SK-N-SH (cell line): ENCODE results near the gene C19orf47. TPM values are rescaled to one million over a fixed set of nuclear protein-coding genes. Genes with fewer than 3 reads are reported as not detected.

Experiments
- CTCF ChIA-PET: fragments of 300-600, 350-600 bp; formaldehyde crosslinking; extraction: SDS; loops from one replicate; lab custom pipeline; 2021; lab: Yijun Ruan, JAX
- POLR2A ChIA-PET: fragments of 350-600 bp; sonication (Branson Sonifier 250); formaldehyde crosslinking; extraction: SDS; loops from one replicate; lab custom pipeline; 2020; ENCODE audit warnings: antibody characterized with exemption, inconsistent platforms; lab: Yijun Ruan, JAX
- DNase-seq: peaks from one replicate; pipeline ENCODE4 v3.0.0; 2012
- H2AFZ ChIP-seq: fragments of 200-600 bp; sonication (generic); 2 replicates; pipeline ENCODE4 v1.8.1; 2016; ENCODE audit warnings: antibody characterized with exemption, mild to moderate bottlenecking, low read depth
- H3F3A ChIP-seq: fragments of 200-600 bp; sonication (generic); replicated peaks from 2 replicates; pipeline ENCODE3; 2016; ENCODE audit warnings: antibody characterized with exemption, mild to moderate bottlenecking; ENCODE audit not compliant: insufficient read depth
- H3K27ac ChIP-seq, 2 experiments: fragments of 200-500 bp in 1 of 2; fragments of 200-600 bp in 1 of 2; sonication (Bioruptor generic) in 1 of 2; sonication (generic), shearing (Covaris generic) in 1 of 2; 2 replicates each; pipeline versions ENCODE4 v1.5.1 to v1.6.1; 2014 to 2016; ENCODE audit warnings: low read depth in 2 of 2, inconsistent platforms in 1 of 2, low read length in 1 of 2, mild to moderate bottlenecking in 1 of 2, mixed read lengths in 1 of 2
- H3K27me3 ChIP-seq: fragments of 200-600 bp; sonication (generic), shearing (Covaris generic); 2 replicates; pipeline ENCODE4 v1.6.1; 2016; ENCODE audit warnings: mixed run types; ENCODE audit not compliant: insufficient read depth
- H3K36me3 ChIP-seq, 2 experiments: fragments of 200-500 bp in 1 of 2; fragments of 200-600 bp in 1 of 2; sonication (Bioruptor generic) in 1 of 2; sonication (generic) in 1 of 2; replicated peaks in 1 of 2; 2 replicates each; pipeline versions ENCODE3 to v1.5.1; 2014 to 2016; ENCODE audit warnings: low read length in 1 of 2, mild to moderate bottlenecking in 1 of 2; ENCODE audit not compliant: insufficient read depth in 2 of 2, control insufficient read depth in 1 of 2
- H3K4me1 ChIP-seq, 2 experiments: fragments of 200-500 bp in 1 of 2; fragments of 200-600 bp in 1 of 2; sonication (Bioruptor generic) in 1 of 2; sonication (generic), shearing (Covaris generic) in 1 of 2; 2 replicates each; pipeline versions ENCODE4 v1.5.1 to v1.6.1; 2014 to 2016; ENCODE audit warnings: low read depth in 1 of 2, low read length in 1 of 2, mixed run types in 1 of 2; ENCODE audit not compliant: insufficient read depth in 2 of 2, control insufficient read depth in 1 of 2
- H3K4me2 ChIP-seq: fragments of 200-600 bp; sonication (generic), shearing (Covaris generic); 2 replicates; pipeline ENCODE4 v1.6.1; 2017; ENCODE audit warnings: mixed run types
- H3K4me3 ChIP-seq, 2 experiments: fragments of 200-500 bp in 1 of 2; fragments of 200-600 bp in 1 of 2; sonication (Bioruptor generic) in 1 of 2; sonication (generic), shearing (Covaris generic) in 1 of 2; 2 replicates each; pipeline versions ENCODE4 v1.5.1 to v1.8.1; 2014 to 2016; ENCODE audit warnings: low read depth in 2 of 2, inconsistent platforms in 1 of 2, low read length in 1 of 2, mild to moderate bottlenecking in 1 of 2, mixed read lengths in 1 of 2, moderate library complexity in 1 of 2
- H3K79me2 ChIP-seq: fragments of 200-600 bp; sonication (generic); 2 replicates; pipeline ENCODE4 v1.8.1; 2017; ENCODE audit warnings: mild to moderate bottlenecking; ENCODE audit not compliant: insufficient read depth
- H3K9ac ChIP-seq: fragments of 200-600 bp; sonication (generic); 2 replicates; pipeline ENCODE4 v1.6.1; 2017; ENCODE audit warnings: mixed run types
- H3K9me2 ChIP-seq: fragments of 200-600 bp; sonication (generic); 2 replicates; pipeline ENCODE4 v1.6.1; 2017; ENCODE audit warnings: mixed run types
- H3K9me3 ChIP-seq: fragments of 200-600 bp; sonication (generic); 2 replicates; pipeline ENCODE4 v1.6.1; 2017; ENCODE audit warnings: mixed run types, mild to moderate bottlenecking, moderate library complexity
- H4K20me1 ChIP-seq: fragments of 200-600 bp; sonication (generic); 2 replicates; pipeline ENCODE4 v1.6.1; 2017; ENCODE audit warnings: mild to moderate bottlenecking, mixed run types; ENCODE audit not compliant: insufficient read depth
- ELF1 ChIP-seq: IDR thresholded peaks from 2 replicates; pipeline ENCODE4 v1.4.0; 2012
- FOSL2 ChIP-seq: IDR thresholded peaks from 2 replicates; pipeline ENCODE4 v1.4.0; 2012; ENCODE audit warnings: low read depth, mild to moderate bottlenecking, moderate library complexity, borderline replicate concordance
- FOXM1 ChIP-seq: IDR thresholded peaks from 2 replicates; pipeline ENCODE4 v1.4.0; 2012; ENCODE audit warnings: low read depth, mild to moderate bottlenecking
- GABPA ChIP-seq: IDR thresholded peaks from 2 replicates; pipeline ENCODE4 v1.4.0; 2012; ENCODE audit warnings: low read depth, mild to moderate bottlenecking
- GATA2 ChIP-seq: sonication (generic); formaldehyde crosslinking; IDR thresholded peaks from 2 replicates; pipeline ENCODE4 v1.5.0; 2020; ENCODE audit warnings: mild to moderate bottlenecking, missing genetic modification reagents
- MAX ChIP-seq: IDR thresholded peaks from 2 replicates; pipeline ENCODE4 v1.4.0; 2012; ENCODE audit warnings: low read depth
- MEF2A ChIP-seq: IDR thresholded peaks from 2 replicates; pipeline ENCODE4 v1.4.0; 2012; ENCODE audit warnings: low read depth, borderline replicate concordance
- MXI1 ChIP-seq: IDR thresholded peaks from 2 replicates; pipeline ENCODE4 v1.6.1; 2012; ENCODE audit warnings: mild to moderate bottlenecking, low read depth, low read length, improper control_type of control experiment
- NFIC ChIP-seq: IDR thresholded peaks from 2 replicates; pipeline ENCODE4 v1.4.0; 2012; ENCODE audit warnings: borderline replicate concordance
- NRF1 ChIP-seq: IDR thresholded peaks from 2 replicates; pipeline ENCODE4 v1.6.1; 2012; ENCODE audit warnings: low read depth, mild to moderate bottlenecking, low read length
- RAD21 ChIP-seq: IDR thresholded peaks from 2 replicates; pipeline ENCODE4 v1.6.1; 2012; ENCODE audit warnings: mild to moderate bottlenecking, low read length
- RCOR1 ChIP-seq: fragments of 150-350 bp; IDR thresholded peaks from 2 replicates; pipeline ENCODE4 v1.6.1; 2017; ENCODE audit warnings: antibody characterized with exemption, low read length
- RXRA ChIP-seq: IDR thresholded peaks from 2 replicates; pipeline ENCODE4 v1.4.0; 2012; ENCODE audit warnings: low read depth, mild to moderate bottlenecking, borderline replicate concordance
- SIN3A ChIP-seq: IDR thresholded peaks from 2 replicates; pipeline ENCODE4 v1.6.1; 2012; ENCODE audit warnings: low read depth, mild to moderate bottlenecking, low read length, moderate library complexity, borderline replicate concordance
- SMC3 ChIP-seq: IDR thresholded peaks from 2 replicates; pipeline ENCODE4 v1.6.1; 2012; ENCODE audit warnings: low read depth, low read length, improper control_type of control experiment
- TCF12 ChIP-seq: IDR thresholded peaks from 2 replicates; pipeline ENCODE4 v1.4.0; 2012
- USF2 ChIP-seq: fragments of 150-350 bp; IDR thresholded peaks from 2 replicates; pipeline ENCODE4 v1.6.1; 2017; ENCODE audit warnings: antibody characterized with exemption, low read length, low read depth, borderline replicate concordance
- YY1 ChIP-seq: IDR thresholded peaks from 2 replicates; pipeline ENCODE4 v1.4.0; 2012; ENCODE audit warnings: low read depth, mild to moderate bottlenecking
- ZBTB33 ChIP-seq: IDR thresholded peaks from 2 replicates; pipeline ENCODE4 v1.4.0; 2012; ENCODE audit warnings: low read depth, borderline replicate concordance
- WGBS: methylation state at CpG from one replicate; pipeline ENCODE4 v1.1.6; 2017; ENCODE audit warnings: low lambda C conversion rate; 5-methylcytosine and 5-hydroxymethylcytosine counted together
- polyA plus RNA-seq, 3 experiments: library from polyadenylated mRNA; depleted of rRNA; stranded (reverse); fragments of >200 nt; gene quantifications; 2 replicates each; pipeline ENCODE4 v1.2.3, GENCODE V29; 2012

C19orf47 gene
- polyA plus RNA-seq, 1 of the 3 experiments (the other 2 are of a cell fraction): 17.2 TPM

GRCh38 chr19:40395956-40396355 lies 47.8 kb upstream of the C19orf47 start:
- no peaks in the 10 kb centered on the region for H3F3A ChIP-seq
- H3K27ac ChIP-seq: no peak overlapping the region
- no peak overlapping the region for H3K4me3 ChIP-seq
- no peaks in the 10 kb centered on the region for H3K9me3 ChIP-seq
- no peak overlapping the region for H3K4me2 ChIP-seq
- TF ChIP-seq MAX (no peak), NFIC (no peak), MXI1 (no peak), TCF12 (no peak), SMC3 (no peak), NRF1 (no peak), MEF2A (no peak), FOXM1 (no peak), ZBTB33 (no peak), RXRA (no peak), RCOR1 (no peak), GATA2 (CRISPR knock-in tag) (no peak), USF2 (no peak), GABPA (no peak), RAD21 (no peak), SIN3A (no peak), YY1 (no peak), FOSL2 (no peak), ELF1 (no peak)
- no peaks in the 10 kb centered on the region; a peak in 1 of 4 replicates for H3K4me1 ChIP-seq
- 58% methylated on average over 13 of the region's 14 CpGs for WGBS
- no peak for DNase-seq
- ChIA-PET POLR2A (interaction anchor here (0.7 kb wide), 1 partner anchor 129 kb away, joined by 3 read pairs; no protein-coding TSS in a partner anchor), CTCF (interaction anchor here (1.1 to 2.4 kb wide), 5 partner anchors 17 to 175 kb away, joined by 3 to 6 read pairs (median 3); no protein-coding TSS in a partner anchor)
- no peaks in the 10 kb centered on the region for H3K27me3 ChIP-seq
- no peak overlapping the region for H3K9ac ChIP-seq
- no peak overlapping the region for H2AFZ ChIP-seq
- no peaks in the 10 kb centered on the region for H3K36me3 ChIP-seq
- H3K79me2 ChIP-seq: no peaks in the 10 kb centered on the region
- no peaks in the 10 kb centered on the region for H3K9me2 ChIP-seq
- H4K20me1 ChIP-seq: no peaks in the 10 kb centered on the region
